Adrenal gland (tissue), 12 donors: Measurements from ENCODE around the gene SLC13A3. TPM values are rescaled to one million over a fixed set of nuclear protein-coding genes. Genes with fewer than 3 reads are reported as not detected.
A peak's percentile ranks its signal among the peaks of the same experiment; 100 is the strongest.

ENCODE experiments used
- DNase-seq, 7 donors: peaks; one replicate each; pipeline ENCODE4 v3.0.0-alpha.2; 2019 to 2020
- H3K27ac ChIP-seq, 5 donors: fragments of 200-600 bp; sonication (generic) in 4 of 5; 1 replicate in 3 of 5; 2 replicates in 2 of 5; pipeline versions ENCODE4 v1.5.1 to v1.8.0; 2016 to 2020; ENCODE audit warnings: mild to moderate bottlenecking in 1 of 5
- H3K27me3 ChIP-seq: fragments of 200-600 bp; 2 replicates; pipeline ENCODE4 v1.8.0; 2021
- H3K36me3 ChIP-seq, 2 donors: fragments of 200-600 bp; replicated peaks in 1 of 2; 1 replicate in 1 of 2; 2 replicates in 1 of 2; pipeline versions ENCODE4 v1.5.1 to v1.8.0; 2018 to 2022
- H3K4me1 ChIP-seq, 2 donors: fragments of 200-600 bp; replicated peaks in 1 of 2; 1 replicate in 1 of 2; 2 replicates in 1 of 2; pipeline versions ENCODE4 v1.5.1 to v1.8.0; 2018 to 2021
- H3K4me3 ChIP-seq, 4 donors: fragments of 200-600 bp; sonication (generic) in 3 of 4; one replicate each; pipeline ENCODE4 v1.5.1; 2016 to 2018
- H3K9me3 ChIP-seq, 3 donors: fragments of 200-600 bp; sonication (generic) in 1 of 3; replicated peaks in 1 of 3; 1 replicate in 2 of 3; 2 replicates in 1 of 3; pipeline versions ENCODE4 v1.5.1 to v1.8.0; 2016 to 2021
- CTCF ChIP-seq, 6 experiments: fragments of 450-650 bp in 4 of 6; fragments of 200-600 bp in 2 of 6; sonication (generic) in 1 of 6; IDR thresholded peaks; 1 replicate in 5 of 6; 2 replicates in 1 of 6; pipeline versions ENCODE4 v1.5.1 to v1.8.0; 2016 to 2021; ENCODE audit warnings: antibody characterized with exemption in 6 of 6, mild to moderate bottlenecking in 2 of 6, moderate library complexity in 1 of 6
- POLR2A ChIP-seq, 2 donors: fragments of 450-650 bp; IDR thresholded peaks; one replicate each; pipeline ENCODE4 v1.6.1; 2017; ENCODE audit warnings: antibody characterized with exemption in 2 of 2, mild to moderate bottlenecking in 2 of 2, moderate library complexity in 1 of 2
- WGBS, 4 donors: extraction: QIAGEN DNeasy Blood & Tissue Kit in 2 of 4; methylation state at CpG; one replicate each; pipeline versions ENCODE4 v1.1.5 to v1.1.7; 2013 to 2017; 5-methylcytosine and 5-hydroxymethylcytosine counted together
- intact Hi-C, 2 donors: fragments of 100-400 bp; cut with DNase I; formaldehyde crosslinking; loops; one replicate each; pipeline versions ENCODE4 v1.14.1 to v1.15.0; 2022 to 2023
- polyA plus RNA-seq, 3 donors: library from polyadenylated mRNA; stranded (reverse); fragments of 200-250 nt in 2 of 3; fragments of 350-450 nt in 1 of 3; fragmentation: Illumina TruSeq in 1 of 3; extraction: RNeasy Lipid Tissue Mini Kit (QIAGEN cat#74804) in 1 of 3; gene quantifications; one replicate each; pipeline ENCODE4 v1.2.3, GENCODE V29; 2013 to 2014
- total RNA-seq, 9 donors: library from RNA; depleted of rRNA in 4 of 9; stranded (reverse); fragments of >200 nt in 4 of 9; fragments of 120-200 nt in 1 of 9; fragmentation: NEBNext Ultra II Directional in 1 of 9; extraction: Animal tissue kit (Norgen Biotek cat#: 25700) in 1 of 9; gene quantifications; one replicate each; pipeline versions ENCODE4 v1.1.0 to v1.2.4, GENCODE V29; 2013 to 2023
- donor health status: healthy with polysubstance abuse.
- donor health status: Bipolar disorder and iron deficiency.
- donor health status: DM: yes; HTN: yes; CAD: no.
- donor health status: DM: no; HTN: no; CAD: no.
- donor health status: DM: no; HTN: no; CAD: no.
- donor health status: DM: yes; HTN: yes; CAD: no.

The SLC13A3 gene
- total and polyA plus RNA-seq, 12 donors, result 1.5 to 11.2 (median 3.9) TPM

DNA sequence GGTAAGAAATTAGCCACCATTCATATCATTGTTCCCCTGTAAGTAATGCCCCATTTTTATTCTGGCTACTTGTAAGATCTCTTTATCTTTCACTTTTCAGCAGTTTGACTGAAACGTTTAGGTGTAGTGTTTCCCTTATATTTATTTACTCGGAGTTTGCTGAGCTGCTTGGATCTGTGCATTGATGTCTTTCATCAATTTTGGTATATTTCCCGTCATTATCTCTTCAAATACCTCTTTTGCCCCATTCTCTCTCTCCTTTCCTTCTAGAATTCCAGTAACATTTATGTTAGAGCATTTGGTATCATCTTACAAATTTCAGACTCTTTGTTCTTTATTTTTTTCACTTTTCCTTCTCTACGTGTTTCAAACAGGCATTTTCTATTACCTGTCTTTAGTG is 9.2 kb upstream of the SLC13A3 start:
- Histone ChIP-seq H3K4me1 (no peaks in the 10 kb centered on the region), H3K36me3 (no peaks in the 10 kb centered on the region), H3K27ac (no peak overlapping the region), H3K4me3 (no peak overlapping the region), H3K9me3 (peaks cover 0 to 8% (median 0%) of the 10 kb centered on the region in 3 donors), H3K27me3 (no peaks in the 10 kb centered on the region)
- intact Hi-C loops, result no loop called here
- WGBS, 4 donors, result 84 to 90% (median 88%) methylated on average over 4 of the region's 4 CpGs
- no peak for TF ChIP-seq POLR2A (IDR thresholded peaks at IDR 0.05)
- TF ChIP-seq CTCF (IDR thresholded peaks at IDR 0.05), result no peak
- DNase-seq, result no peak

GRCh38 chr20:46657618-46658017 is 6.4 kb upstream of the SLC13A3 start:
- DNase-seq, result peak in 2 of 7 donors; percentile 4 to 30
- TF ChIP-seq CTCF (IDR thresholded peaks at IDR 0.05) (no peak), POLR2A (IDR thresholded peaks at IDR 0.05) (no peak)
- intact Hi-C loops, result no loop called here
- Histone ChIP-seq H3K27ac (no peak overlapping the region), H3K4me1 (no peaks in the 10 kb centered on the region), H3K27me3 (peaks cover 5% of the 10 kb centered on the region), H3K36me3 (no peaks in the 10 kb centered on the region), H3K4me3 (no peak overlapping the region), H3K9me3 (peaks cover 0 to 8% (median 0%) of the 10 kb centered on the region in 3 donors)
- 77 to 86% (median 79%) methylated on average over 7 of the region's 7 CpGs for WGBS, 4 donors

GRCh38 chr20:46657137-46657536 is 5.9 kb upstream of the SLC13A3 start:
- Histone ChIP-seq H3K4me1 (no peaks in the 10 kb centered on the region), H3K27me3 (peaks cover 10% of the 10 kb centered on the region), H3K9me3 (peaks cover 0 to 8% (median 0%) of the 10 kb centered on the region in 3 donors), H3K36me3 (no peaks in the 10 kb centered on the region), H3K4me3 (no peak overlapping the region), H3K27ac (no peak overlapping the region)
- WGBS, 4 donors, result 85 to 94% (median 92%) methylated on average over 8 of the region's 8 CpGs
- intact Hi-C loops, result no loop called here
- no peak for TF ChIP-seq POLR2A (IDR thresholded peaks at IDR 0.05)
- TF ChIP-seq CTCF (IDR thresholded peaks at IDR 0.05), result no peak
- peak in 1 of 7 donors; percentile 5 for DNase-seq

DNA sequence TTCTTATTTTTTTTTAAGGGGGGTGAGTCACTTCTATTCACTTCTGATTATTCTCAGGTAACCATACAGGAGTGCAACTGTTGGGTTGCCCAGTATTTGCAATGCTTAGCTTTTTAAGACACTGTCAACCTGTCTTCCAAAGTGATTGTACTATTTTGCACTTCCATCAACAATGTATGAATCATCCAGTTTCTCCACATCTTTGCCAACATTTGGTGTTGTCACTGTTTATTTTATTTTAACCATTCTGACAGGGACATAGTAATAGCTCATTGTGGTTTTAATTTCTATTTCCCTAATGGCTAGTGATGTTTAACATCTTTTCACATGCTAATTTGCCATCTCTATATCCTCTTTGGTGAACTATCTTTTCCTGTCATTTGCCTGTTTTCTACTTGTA is 1.4 kb upstream of the SLC13A3 start:
- intact Hi-C loops, result no loop called here
- no peak for DNase-seq
- peaks cover 20% of the 10 kb centered on the region for H3K27me3 ChIP-seq

More for the DNA sequence above, 1.4 kb upstream of the SLC13A3 start:
- Histone ChIP-seq H3K27ac (no peak overlapping the region), H3K9me3 (no peaks in the 10 kb centered on the region), H3K36me3 (no peaks in the 10 kb centered on the region), H3K4me1 (no peaks in the 10 kb centered on the region), H3K4me3 (no peak overlapping the region)
- TF ChIP-seq POLR2A (IDR thresholded peaks at IDR 0.05) (no peak), CTCF (IDR thresholded peaks at IDR 0.05) (no peak)
